CD4-positive, alpha-beta T cell treated with Interleukin-1 beta for 1 hour (primary cell): Measurements from ENCODE around the gene MAP3K13.
"Not testable (repeated sequence)": the region's sequence is repeated elsewhere in the genome, so short reads cannot be mapped to it uniquely, and the experiment has no call there.

ENCODE experiments used
- DNase-seq, 2 donors: peaks; one replicate each; pipeline ENCODE4 v3.0.0-alpha.2; 2020 to 2022

The MAP3K13 gene

DNA sequence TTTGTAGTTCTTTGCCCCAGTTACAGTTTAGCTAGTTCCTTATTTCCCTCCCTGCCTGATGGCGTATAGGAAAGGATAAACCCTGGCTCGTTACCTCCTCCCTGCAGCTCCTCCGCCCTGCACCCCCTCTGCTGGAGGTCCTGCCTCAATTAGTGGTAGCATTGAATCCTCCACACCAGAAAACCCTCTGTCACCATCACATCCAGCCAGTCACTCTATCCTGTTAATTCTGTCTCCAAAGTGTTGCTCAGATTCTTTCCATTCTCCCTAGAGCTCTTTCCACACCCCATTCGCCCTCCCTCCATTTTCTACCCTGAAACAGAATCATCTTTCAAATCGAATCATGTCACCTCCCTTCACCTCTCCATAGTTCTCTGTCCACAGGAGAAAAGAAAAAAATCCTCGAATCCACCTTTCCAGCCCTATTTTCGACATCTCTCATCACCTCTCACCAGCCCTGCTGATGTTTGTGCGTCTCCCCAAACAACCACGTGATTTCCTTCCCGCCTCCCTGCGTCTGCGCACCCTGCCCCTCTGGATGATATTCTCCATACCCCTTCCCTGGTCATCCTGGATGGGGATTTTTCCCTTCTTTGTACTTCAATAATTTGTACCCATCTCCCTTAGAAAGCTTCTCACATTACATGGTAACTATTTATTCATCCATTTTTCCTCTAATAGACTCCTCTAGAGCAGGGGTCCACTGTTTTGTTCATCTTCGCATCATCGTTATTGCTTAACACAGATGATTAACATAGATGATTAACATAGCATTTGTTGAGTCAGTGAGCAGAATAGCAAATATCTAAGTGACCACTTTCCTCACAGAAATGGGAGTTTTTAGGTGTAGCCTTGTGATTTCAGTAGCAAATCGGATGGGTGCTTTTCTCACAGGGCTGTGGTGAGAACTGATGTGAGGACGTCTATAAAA, 37.1 kb downstream of the MAP3K13 start:
- no peak for DNase-seq

DNA sequence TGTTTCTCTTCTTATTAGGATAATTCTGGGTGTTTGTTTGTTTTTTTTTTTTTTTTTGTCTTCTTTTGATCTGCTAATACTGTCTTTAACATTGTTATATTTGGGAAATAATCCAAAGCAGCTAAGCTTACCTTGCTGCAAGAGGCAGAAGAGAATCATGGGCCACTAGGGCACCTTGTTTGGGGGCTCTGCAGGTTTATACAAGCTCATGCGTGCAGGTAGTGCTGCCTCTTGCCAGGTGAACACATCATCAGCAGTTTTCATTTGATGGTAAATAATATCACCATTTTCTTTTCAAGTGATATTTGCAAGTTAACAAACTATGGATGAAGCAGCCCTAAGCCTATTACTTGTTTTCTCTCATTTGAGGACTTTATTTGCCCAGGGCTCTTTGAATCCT, 37.9 kb downstream of the MAP3K13 start:
- DNase-seq, result no peak

DNA sequence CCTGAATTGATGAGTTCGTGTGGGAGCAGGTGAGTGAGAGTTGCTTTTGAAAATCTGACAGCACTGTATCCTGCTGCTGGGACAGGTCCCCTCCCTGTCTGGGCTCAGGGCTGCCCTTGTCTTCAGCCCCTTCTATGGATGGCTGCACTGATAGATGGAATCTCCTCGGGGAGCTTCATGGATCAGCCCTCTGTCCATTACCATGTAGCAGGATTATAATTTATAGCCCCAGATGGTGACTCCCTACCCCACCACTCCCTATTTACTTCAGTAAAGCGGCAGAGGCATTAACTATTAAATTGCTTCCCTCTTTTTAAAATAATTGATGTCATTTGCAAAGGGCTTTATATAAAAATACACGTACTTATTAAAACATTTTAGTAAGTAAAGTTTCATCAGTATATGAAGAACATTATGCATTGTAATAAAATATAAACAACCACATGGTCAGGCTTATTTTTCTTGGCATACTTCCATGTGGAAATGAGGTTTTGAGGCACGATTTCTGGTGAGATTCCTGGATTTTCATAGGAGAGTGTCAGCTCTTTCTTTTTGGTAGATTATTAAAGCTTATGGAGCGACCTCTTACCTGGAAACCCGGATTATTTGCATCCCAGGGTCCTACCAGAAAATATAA, 38.5 kb downstream of the MAP3K13 start:
- no peak for DNase-seq

DNA sequence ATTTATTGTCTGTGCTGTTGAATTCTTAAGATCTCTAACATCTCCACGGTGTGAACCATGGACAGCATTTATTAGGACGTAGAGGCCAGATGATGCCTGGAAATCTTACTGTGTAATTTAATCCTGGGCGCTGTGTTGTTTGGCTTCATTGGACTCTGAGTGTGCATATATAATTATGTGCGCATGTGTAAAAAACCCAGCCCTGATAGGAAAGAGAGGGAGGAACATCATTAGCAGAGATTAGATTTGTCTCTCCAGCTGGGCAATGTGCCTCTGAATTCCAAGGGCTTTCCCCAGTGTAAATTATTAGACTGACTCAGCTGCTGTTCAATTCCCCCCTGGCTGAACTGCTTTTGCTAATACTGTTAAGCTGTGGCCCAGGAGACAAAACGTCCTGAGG, 39.6 kb downstream of the MAP3K13 start:
- DNase-seq, result no peak

DNA sequence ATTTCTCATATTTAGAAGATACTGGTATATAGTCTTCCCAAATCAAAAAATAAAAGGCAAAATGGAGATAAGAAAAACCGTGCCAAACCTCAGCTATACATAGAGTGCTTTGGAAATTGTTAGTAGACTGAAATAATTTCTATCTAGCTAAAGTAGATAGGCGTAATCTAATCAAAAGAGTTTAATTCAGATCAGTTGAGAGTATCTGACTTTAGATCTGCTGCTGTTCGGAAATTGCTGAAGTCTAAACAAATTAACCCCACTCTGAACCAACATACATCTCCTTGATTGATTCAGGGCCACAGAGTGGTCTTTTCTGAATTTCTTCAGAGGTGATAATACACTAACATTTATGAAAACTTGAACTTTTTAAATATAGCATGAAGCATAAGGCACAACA, 40.1 kb downstream of the MAP3K13 start:
- DNase-seq, result no peak

DNA sequence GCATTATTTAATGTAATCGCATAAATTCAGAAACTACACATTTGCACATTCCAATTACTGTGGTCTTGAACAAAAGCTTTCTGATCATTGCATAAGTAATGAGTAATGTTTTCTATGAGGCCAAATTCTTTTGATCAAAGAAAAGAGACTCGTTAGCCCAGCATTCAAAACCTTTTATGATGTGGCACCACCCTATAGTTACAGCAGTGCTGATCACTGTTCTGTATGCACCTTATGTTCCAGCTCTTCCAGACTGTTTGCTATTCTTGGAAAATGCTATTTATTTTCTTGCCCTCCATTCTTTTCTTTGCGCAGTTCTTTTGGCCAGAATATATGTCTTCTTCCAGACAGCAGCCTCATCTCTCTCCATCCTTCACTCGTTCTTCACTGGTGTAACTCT, 42.3 kb downstream of the MAP3K13 start:
- no peak for DNase-seq

DNA sequence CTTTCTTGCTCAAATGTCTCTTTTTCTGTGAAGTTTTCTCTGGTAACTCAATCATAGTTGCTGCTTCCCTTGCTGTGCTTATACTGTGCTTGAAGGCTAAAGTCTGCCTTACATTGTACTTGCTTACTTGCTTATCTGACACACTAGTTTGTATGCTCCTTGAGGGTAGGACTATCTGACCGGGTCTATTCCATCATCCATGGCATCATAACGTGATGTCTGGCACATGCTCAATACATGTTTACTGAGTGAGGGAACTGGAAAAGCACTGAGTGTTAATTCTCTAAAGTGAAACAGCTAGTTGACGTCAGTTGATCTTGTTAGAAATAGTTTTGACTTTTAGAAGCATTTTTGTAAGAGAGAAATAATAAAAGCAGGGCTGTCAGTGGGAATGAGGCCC, 42.7 kb downstream of the MAP3K13 start:
- DNase-seq, result no peak

DNA sequence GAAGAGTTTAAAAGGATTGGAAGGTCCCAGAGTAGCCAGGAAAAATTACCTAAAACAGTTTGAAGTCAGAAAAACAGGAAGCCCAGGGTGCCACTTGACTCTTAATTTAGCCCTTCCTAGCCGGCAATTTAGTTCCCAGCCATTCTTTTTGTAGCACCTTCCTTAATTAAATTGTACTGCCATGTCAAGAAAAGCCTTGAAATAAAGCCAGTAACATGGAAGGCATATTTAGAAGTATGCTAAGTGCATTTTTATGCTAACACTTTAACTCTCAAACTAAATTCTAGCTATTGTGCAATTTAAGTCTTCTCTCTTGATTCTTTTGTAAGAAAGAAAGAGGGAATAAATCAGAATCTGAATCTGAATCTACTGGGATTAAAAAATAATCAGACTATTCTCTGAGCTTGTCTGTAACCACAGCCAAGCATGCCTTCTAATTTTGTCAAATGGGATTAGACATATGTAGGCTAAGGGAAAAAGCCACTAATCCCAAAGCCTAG, 43.2 kb downstream of the MAP3K13 start:
- no peak for DNase-seq

DNA sequence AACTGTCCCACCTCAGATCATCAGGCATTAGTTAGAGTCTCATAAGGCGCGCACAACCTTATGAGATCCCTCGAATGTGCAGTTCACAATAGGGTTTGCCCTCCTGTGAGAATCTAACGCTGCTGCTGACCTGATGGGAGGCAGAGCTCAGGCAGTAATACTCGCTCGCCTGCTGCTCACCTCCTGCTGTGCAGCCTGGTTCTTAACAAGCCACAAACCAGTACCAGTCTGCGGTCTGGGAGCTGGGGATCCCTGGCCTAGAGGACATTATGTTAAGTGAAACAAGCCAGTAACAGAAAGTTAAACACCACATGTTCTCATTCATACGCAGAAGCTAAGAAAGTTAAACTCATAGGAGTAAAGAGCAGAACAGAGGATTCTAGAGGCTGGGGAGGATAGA, 47.0 kb downstream of the MAP3K13 start:
- no peak for DNase-seq

DNA sequence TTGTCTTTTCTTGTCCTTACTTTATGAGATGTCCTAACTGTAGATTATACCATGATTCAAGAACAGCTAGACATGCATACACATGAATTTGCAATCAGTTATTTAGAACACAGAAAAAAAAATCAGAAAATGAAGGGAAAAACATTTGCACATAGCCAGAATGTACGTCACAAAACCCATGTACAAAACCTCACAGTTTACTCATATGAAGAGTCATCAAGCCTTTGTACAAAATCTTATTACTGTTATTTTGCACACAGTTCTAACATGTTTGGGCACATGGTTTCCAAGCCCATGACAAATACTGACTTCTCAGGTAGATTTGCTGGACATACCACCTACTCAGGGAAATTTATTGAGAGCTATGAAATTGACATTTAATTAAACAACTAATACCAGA, 48.2 kb downstream of the MAP3K13 start:
- no peak for DNase-seq

DNA sequence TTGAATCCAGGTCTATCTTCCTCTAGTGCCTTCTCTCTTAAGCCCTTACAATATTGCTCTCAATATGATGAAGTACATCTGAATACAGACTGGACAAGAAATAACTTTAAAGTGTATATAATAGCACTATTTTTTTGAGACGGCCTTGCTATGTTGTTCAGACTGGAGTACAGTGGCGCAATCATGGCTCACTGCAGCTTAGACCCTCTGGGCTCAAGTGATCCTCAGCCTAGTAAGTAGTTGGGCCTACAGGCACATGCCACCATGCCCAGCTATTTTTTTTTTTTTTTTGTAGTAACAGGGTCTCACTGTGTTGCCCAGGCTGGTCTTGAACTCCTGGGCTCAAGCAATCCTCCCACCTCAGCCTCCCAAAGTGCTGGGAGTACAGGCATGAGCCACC, 53.6 kb downstream of the MAP3K13 start:
- DNase-seq, result no peak

DNA sequence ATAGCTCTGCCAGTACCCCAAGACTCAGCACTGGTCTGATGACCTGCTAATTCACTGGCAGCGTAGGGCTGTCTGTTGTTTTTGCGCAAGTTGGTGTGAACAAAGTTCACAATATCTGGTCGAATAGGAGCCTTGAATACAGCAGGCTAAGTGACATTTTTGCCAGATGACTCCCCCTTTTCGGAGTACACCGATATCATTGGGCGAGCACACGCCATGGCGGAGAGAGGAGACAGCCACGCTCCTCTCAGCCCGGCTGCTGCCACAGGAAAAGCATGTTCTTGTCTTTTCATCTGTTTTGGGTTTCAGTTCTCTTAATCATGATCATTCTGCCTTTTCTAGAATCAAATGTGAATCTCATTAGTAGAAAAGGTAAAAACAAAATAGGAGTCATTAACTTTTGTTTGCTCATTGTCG, 55.6 kb downstream of the MAP3K13 start:
- DNase-seq, result not testable (repeated sequence)

DNA sequence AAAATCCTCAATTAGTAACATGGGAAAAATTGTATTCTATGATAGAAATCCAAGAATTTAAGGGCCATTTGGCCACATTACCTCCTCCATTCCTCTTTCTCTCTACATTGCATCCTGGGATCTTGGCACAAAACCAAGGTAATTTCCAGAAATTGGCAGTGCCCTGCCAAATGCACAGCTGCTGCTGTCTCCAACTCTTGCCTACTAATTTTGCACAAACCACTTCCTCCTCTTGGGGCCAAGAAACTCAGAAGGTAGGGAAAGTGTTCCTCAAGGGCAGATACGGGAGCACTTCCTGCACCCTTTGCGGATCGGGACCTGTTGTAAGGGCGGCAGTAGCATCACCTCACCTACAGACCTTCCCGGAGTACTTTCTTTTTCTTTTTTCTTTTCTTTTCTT, 57.8 kb downstream of the MAP3K13 start:
- DNase-seq, result no peak

DNA sequence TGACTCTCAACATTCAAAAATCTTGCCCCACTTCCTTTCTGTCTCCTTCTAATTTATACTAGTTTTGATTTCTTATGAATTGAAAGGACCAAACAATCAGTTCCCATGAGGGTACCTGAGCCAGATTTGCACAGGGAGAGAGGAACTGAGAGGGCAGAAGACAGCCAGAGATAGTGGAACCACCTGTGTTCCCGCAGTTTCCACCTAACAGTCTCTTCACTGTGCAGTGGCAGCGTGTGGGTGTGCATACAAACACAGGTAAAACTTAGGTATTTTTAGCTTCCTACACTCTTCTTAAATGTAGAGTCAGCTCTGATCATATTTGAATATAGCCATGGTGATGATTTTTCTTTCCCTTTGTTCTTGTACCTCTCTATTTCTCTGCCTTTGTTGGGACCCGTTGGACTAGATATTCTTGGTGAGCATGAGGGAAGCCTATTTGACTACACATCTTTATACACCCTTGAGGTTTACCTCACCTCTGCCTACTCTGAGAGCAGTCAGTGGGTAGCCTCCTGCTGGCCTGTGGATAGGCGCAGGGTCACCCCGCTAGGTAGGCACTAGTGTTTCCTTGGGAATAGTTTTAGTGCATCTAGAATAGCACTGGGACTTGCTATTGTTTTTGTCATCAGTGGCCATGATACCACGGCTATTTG, 58.8 kb downstream of the MAP3K13 start:
- DNase-seq, result no peak

DNA sequence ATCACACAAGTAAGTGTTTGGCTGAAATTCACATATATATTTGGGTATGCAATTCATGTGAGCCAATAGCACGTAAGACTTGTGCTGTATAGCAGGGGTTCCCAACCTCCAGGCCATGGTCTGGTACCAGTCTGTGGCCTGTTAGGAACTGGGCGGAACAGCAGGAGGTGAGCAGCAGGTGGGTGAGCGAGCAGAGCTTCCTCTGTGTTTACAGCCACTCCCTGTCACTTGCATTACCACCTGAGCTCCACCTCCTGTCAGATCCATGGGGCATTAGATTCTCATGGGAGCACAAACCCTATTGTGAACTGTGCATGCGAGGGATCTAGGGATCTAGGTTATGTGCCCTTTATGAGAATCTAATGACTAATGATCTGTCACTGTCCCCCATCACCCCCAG, 59.7 kb downstream of the MAP3K13 start:
- no peak for DNase-seq

DNA sequence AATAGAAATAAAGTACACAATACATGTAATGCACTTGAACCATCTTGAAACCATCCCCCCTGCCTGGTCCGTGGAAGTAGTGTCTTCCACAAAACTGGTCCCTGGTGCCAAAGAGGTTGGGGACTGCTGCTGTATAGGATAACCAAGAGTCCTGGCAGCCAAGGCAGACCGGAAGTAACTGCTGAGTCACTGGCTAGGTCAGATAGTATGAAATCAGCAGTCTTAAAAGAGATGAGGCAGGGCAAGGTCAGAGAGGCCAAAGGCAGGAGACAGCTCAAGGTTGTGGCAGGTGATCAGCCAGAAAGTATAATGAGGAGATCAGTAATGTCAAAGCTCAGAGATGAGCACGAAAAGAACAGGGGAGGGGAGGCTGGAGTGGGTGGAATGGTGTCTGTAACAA, 60.2 kb downstream of the MAP3K13 start:
- no peak for DNase-seq

DNA sequence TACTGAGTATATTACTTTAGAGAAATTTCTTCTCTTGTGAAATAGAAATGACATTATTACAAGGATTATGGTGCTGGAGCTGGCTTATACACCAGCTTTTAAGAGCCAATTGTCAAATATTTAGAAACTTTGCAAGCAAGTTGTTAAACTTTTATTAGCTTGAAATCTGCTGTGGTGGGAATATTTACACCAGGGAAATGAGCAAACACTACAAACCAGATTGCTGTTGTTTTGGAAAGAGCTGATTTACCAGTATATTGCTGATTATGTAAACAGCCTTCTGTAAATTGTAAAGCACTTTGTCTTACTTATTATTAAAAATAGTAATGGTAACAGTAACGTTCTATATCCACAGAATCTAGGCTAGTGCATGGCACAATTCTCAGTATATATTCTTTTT, 61.5 kb downstream of the MAP3K13 start:
- DNase-seq, result no peak

DNA sequence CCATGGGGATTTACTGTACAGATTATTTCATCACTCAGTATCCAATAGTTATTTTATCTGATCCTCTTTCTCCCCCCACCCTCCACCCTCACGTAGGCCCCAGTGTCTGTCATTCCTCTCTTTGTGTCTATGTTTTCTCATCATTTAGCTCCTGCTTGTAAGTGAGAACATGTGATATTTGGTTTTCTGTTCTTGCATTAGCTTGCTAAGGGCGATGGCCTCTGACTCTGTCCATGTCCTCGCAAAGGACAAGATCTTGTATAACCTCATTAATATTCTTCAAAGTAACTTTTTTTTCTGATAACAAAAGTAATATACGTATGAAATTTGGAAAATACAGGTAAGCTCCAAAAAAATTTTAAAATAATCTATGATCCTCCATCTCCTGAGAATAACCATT, 67.4 kb downstream of the MAP3K13 start:
- DNase-seq, result no peak

DNA sequence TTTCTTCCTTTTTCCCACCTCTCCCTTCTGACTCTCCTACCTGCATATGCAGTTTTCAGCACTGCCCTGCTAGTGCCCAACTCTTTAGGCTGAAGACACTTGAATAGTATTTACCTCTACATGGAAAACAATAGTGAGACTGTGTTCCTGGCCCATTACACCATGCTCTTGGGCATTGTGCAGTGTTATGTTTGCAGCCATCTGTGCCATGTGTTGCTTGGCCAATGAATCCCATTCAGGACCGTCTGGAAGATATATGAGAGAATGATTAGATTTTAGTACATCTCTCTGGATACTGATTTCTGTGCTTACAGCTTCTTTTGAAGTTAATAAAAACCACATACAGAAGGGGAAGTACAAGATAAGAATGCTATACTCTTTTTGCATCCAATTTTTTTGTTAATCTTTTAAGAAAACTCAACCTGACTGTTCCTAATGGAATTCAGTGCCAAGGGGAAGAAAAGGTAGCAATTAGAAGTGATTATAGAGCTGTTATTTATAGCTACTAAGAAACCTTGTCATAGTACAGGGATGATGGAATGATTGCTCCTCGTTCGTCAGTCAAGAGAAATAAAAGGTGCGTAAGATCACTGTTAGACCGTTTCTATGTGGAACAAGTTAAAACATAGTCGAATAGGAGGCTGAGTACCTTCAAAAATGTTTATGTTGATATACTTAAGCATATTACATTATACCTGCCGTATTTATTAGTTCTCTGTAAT, 77.0 kb downstream of the MAP3K13 start:
- no peak for DNase-seq

DNA sequence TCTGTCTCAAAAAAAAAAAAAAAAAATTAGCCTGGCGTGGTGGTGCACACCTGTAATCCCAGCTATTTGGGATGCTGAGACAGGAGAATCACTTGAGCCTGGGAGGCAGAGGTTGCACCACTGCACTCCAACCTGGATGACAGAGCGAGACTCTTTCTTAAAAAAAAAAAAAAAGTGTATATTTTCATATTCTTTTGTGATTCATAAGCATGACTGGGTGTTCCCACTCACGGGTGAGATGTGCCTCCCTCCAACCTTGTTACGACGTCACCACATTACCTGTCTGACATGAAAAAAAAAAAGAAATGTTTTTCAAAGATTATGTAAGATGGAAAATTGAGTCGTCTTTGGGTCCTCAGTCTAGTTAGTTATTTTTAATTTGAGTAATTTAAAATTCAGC, 79.1 kb downstream of the MAP3K13 start:
- no peak for DNase-seq

DNA sequence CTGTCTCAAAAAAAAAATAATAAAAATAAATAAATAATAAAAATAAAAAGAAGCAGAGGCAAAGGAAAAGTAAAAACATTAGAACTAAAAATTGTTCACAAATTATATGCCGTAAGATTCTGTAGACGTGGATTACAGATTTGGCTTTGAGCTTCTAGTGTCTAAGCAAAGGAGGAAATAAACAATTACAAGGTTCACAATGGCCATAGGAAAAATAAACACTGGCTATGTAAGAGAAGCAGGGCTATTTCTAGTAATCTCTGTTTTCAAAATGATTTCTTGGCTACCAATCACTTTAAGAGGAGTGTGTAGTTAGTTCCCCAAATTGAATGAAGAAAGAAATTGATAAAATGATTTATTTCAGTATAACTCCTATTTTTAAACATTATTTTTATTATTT, 81.4 kb downstream of the MAP3K13 start:
- no peak for DNase-seq

DNA sequence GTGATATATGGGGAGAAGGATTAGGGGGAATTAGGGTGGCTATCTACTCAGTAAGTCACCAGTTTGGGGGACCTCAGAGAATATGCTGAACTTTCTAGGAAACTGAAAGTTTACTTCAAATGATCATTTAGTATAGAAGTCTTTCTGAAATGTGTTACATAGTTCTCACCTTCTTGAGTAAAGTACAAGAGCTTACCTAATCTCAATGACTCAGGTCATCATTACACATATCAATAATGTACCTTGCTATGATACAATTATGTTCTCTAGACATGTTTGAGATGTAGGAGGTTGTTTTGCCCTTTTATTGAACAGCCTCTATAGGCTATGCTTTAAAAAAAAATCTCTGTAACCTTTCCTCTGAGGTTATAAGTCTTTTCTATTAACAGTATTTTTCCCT, 85.2 kb downstream of the MAP3K13 start:
- no peak for DNase-seq

DNA sequence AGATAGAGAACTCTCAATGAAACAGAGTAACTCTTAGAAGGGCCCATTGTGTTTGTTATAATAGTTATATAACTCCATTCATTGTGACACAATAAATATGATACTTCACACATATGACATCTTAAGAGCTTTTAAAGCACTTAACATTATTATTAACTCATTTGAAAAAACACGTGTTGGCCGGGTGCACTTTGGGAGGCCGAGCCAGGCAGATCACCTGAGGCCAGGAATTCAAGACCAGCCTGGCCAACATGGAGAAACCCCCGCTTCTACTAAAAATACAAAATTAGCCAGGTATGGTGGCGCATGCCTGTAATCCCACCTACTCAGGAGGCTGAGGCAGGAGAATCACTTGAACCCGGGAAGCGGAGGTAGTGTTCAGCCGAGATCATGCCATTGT, 88.5 kb downstream of the MAP3K13 start:
- not testable (repeated sequence) for DNase-seq
